Brain microvascular endothelial cell (primary cell): ENCODE measurements around the gene RAB15.

Experiments used
- DNase-seq: peaks from one replicate; pipeline ENCODE4 v3.0.0-alpha.2; 2020
- H3K27ac ChIP-seq: fragments of 250-450 bp; sonication (Bioruptor Pico); 2 replicates; pipeline ENCODE4 v1.5.1; 2020; ENCODE audit warnings: mild to moderate bottlenecking, moderate library complexity
- H3K27me3 ChIP-seq: fragments of 250-450 bp; sonication (Bioruptor Pico); replicated peaks from 2 replicates; pipeline ENCODE4 v1.5.1; 2020; ENCODE audit warnings: mild to moderate bottlenecking
- H3K36me3 ChIP-seq: fragments of 250-450 bp; sonication (Bioruptor Pico); replicated peaks from 2 replicates; pipeline ENCODE4 v1.5.1; 2020; ENCODE audit warnings: mild to moderate bottlenecking
- H3K4me3 ChIP-seq: 2 replicates; pipeline ENCODE4 v1.5.1; 2011; ENCODE audit warnings: low read depth, mild to moderate bottlenecking, control low read depth, low read length, moderate library complexity
- CTCF ChIP-seq: IDR thresholded peaks from 2 replicates; pipeline ENCODE4 v1.5.1; 2011; ENCODE audit warnings: low read depth, mild to moderate bottlenecking, moderate library complexity, low read length, control low read depth, inconsistent platforms; ENCODE audit errors: missing control alignments
- in situ Hi-C: cut with HindIII; loops from 2 replicates; pipeline ENCODE4 v1.10.0; 2017; ENCODE audit warnings: low sequenced_read_pairs, low pct_ligation_motif_present

The RAB15 gene

GRCh38 chr14:64968167-64968566 is 4.0 kb downstream of the RAB15 start:
- no peak for TF ChIP-seq CTCF
- in situ Hi-C loops = no loop called here

GRCh38 chr14:64966976-64967375 is 5.2 kb downstream of the RAB15 start:
- in situ Hi-C loops = no loop called here
- no peak for TF ChIP-seq CTCF

More at GRCh38 chr14:64968167-64968566, 4.0 kb downstream of the RAB15 start:
- H3K4me3 ChIP-seq = no peak overlapping the region
- H3K27me3 ChIP-seq = no peaks in the 10 kb centered on the region
- no peak for DNase-seq
- H3K27ac ChIP-seq = no peak overlapping the region
- H3K36me3 ChIP-seq = no peaks in the 10 kb centered on the region

DNA sequence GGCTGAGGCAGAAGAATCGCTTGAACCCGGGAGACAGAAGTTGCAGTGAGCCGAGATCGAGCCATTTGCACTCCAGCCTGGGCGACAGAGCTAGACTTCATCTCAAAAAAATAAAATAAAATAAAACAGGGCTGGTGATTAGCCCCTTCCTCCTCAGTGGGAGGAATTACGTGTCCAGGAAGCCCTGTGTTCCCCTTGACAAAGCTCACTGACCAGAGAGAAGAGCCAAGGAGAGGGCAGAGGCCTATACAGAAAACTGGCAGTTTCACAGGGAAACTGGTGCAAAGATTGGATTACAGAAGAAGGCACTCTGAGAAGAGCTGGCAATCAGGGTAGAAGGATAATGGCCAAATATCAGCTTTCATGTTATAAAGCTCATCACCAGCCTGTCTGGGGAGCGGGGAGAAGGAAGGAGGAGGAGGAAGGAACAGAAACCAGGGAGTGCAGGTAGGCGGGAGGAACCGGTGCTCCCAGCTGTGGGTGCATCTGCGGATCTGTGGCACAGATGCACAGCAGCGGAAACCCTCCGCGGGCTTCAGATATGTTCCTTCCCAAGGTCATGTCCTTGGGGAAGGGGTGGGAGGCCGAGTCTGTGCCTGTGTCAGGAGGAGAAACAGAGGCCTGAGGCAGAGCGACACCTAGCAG is 6.7 kb downstream of the RAB15 start:
- no peak for TF ChIP-seq CTCF
- Histone ChIP-seq H3K4me3 (no peak overlapping the region), H3K27ac (no peak overlapping the region), H3K27me3 (no peaks in the 10 kb centered on the region), H3K36me3 (no peaks in the 10 kb centered on the region)
- in situ Hi-C loops = no loop called here
- DNase-seq = no peak

More at GRCh38 chr14:64966976-64967375, 5.2 kb downstream of the RAB15 start:
- Histone ChIP-seq H3K27me3 (no peaks in the 10 kb centered on the region), H3K27ac (no peak overlapping the region), H3K4me3 (no peak overlapping the region), H3K36me3 (no peaks in the 10 kb centered on the region)
- DNase-seq = no peak

GRCh38 chr14:64963611-64964010 is 8.5 kb downstream of the RAB15 start:
- Histone ChIP-seq H3K27me3 (no peaks in the 10 kb centered on the region), H3K27ac (no peak overlapping the region), H3K36me3 (no peaks in the 10 kb centered on the region), H3K4me3 (no peak overlapping the region)
- in situ Hi-C loops = no loop called here
- peak; percentile 19 for TF ChIP-seq CTCF
- DNase-seq = no peak

DNA sequence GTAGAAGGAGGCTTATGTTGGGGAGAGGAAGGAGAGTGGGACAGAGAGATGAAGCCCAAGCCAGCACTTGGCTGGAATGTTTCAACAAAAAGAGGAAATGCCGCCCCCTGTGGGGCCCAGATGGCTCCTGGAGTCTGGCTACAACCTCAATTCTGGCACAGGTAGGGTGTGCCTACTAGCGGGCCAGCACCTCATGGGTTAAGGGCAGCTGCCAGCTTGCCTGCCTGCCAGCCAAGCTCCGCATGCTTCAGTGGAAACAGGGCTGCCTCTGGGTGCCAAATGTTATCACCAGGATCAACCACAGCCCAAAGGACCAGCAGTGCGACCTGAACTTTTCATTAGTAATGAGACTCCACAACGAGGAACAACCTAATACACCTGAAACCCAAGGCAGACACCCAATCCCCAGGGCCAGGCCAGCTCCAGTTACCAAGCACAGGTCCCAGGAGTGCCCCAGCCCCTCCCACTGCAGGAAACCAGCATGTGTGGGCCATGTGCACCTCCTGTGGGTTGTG is 11.3 kb downstream of the RAB15 start:
- H3K27ac ChIP-seq = no peak overlapping the region
- no peaks in the 10 kb centered on the region for H3K36me3 ChIP-seq
- no peak for DNase-seq
- in situ Hi-C loops = no loop called here
- TF ChIP-seq CTCF = peak; percentile 30
- H3K4me3 ChIP-seq = no peak overlapping the region
- no peaks in the 10 kb centered on the region for H3K27me3 ChIP-seq

DNA sequence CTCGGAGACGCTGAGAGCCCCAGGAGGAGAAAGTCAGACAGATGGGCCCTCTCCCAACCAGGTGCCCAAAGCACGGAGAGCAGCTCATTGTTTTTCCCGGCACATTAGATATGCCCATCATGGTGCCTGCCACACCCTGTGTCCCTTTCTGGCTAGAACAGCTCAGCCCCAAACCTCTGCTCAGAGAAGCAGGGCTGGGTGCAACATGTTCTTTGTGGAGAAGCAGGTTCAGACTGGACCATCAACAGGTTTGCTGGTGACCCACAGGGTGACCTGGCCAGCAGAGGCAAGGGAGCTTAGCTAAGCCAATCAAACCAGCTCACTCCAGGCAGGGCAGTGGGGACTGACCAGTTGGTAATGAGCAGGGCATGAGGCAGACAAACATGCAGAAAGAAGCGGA is 13.4 kb downstream of the RAB15 start:
- H3K36me3 ChIP-seq = no peaks in the 10 kb centered on the region
- no peak overlapping the region for H3K27ac ChIP-seq
- TF ChIP-seq CTCF = no peak
- no peak overlapping the region for H3K4me3 ChIP-seq
- in situ Hi-C loops = no loop called here
- H3K27me3 ChIP-seq = no peaks in the 10 kb centered on the region
- no peak for DNase-seq
